GM10847 (cell line): ENCODE results near the gene NHS.

ENCODE experiments used
- POLR2A ChIP-seq: IDR thresholded peaks from 2 replicates; pipeline ENCODE4 v1.6.1; 2011; ENCODE audit not compliant: insufficient read length; ENCODE audit errors: extremely low read depth

Gene NHS

DNA sequence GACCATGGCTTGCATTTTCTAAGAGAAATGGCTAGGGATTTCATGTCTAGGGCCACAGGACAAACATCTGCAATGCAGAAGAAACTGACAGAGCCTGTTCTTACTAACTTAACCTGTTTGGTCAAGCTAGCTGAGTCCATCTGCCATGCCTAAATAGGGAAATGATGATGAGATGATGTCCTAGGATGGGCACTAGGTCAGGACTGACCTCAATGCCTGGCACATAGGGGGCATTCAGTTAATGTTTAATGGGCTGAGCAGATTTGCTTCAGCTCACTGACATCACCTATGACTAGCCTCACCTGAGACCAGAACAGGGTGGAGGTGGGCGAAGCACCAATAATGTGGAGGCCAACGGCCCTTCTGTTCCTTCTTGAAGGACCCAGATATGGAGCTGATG is 188.1 kb downstream of the NHS start:
- TF ChIP-seq POLR2A: no peak

DNA sequence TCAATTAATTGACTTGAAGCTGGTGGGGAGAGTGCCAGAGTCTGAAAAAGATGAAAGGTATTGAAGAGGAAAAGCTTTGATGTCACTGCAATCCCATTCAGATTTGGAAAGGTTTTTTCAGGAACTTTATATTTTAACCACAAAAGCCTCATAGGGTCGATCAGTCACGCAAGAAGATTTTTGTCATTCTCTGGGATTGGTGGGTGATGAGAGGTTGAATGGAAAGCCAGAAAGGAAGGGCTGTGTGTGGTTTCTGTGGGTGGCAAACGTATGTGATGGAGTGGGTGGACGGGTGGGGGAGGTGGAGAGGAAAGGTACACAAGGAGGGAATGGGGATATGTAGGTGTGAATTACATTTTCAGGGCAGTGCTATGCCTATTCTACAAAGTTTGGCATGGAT is 188.5 kb downstream of the NHS start:
- no peak for TF ChIP-seq POLR2A

DNA sequence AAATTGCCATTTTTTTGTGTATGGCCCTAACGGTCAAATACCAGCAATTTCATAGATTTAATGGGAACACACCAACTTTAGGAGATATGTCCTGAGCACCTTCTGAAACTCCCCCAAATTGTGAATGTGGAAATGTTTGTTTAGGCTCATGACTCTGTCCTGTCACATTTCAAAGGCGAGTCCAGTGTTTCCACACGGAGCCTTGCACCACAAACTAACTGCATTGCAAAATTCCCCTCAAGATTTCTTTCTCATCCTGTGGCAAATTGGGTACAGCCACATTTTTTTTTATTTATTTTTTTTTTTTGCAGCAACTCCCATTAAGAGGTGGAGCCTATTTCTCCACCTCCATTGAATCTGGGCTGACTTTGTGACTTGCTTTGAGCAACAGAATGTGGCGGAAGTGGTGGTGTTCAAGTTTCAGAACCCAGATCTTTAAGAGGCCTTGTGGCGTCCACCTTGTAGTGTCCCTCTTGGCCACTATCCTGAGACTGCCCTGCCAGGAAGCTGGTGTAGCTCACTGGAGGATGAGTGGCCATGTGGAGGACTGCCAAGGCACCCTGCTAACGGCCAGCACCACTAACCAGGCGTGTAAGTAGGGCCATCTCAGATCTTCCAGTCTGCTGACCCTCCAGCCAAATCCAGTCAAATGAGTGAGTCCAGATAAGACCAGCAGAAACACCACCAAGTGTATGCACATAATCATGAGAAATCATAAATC is 189.8 kb downstream of the NHS start:
- no peak for TF ChIP-seq POLR2A

DNA sequence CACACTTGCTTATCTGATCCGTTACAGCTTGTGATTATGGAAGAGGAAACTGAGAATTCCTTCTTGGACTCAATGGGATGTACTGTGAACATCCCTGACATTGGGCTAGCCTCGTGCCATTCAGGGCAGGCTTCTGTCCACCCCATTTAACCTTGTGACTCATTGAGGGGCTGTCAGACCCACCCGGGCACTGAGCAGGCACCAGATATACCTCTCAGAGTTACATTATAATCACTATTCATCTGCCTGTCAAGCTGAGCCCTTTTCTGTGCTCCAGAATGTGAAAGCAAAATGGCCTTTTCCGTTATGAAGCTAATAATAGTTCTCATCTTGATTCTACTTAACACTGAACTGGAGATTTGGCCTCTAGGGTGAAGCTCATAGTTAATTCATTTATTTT is 191.7 kb downstream of the NHS start:
- TF ChIP-seq POLR2A: no peak

DNA sequence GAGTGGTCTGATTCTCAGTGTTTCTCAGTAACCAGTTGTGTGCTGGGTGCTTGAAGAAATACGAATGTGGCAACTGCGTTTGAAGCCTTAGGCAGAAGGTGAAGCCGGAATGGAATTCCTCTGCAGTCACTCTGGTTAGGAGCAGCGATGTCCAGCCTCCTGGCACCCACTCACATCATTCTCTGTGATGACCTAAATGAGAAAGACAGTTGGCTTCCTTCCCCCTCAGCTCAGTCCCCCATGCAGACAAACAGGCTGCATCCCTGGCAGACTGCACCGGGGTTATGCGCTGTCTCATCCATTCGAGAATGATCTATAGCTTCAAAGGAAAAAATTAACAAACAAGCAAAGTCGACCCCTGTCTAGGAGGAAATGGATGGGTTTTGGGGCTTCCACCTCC is 192.2 kb downstream of the NHS start:
- TF ChIP-seq POLR2A: no peak

DNA sequence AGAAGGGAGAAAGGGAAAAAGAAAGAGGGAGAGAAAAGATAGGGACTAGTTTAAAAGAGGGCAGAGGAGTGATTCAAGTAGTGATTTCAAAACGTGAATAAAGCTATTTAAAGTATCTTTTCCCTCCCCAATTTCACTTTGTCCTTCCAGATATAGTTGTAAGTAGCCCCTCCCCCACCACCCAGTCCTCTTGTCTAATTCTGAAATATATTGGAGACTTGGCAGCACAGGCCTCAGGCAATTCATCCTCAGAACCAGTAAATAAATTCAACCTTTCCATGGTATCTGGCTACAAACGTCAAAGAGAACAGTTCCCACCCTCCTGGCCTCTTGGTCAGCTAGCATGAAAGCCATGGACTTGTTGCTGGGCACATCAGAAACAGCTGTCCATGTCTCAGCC is 192.8 kb downstream of the NHS start:
- TF ChIP-seq POLR2A: no peak

DNA sequence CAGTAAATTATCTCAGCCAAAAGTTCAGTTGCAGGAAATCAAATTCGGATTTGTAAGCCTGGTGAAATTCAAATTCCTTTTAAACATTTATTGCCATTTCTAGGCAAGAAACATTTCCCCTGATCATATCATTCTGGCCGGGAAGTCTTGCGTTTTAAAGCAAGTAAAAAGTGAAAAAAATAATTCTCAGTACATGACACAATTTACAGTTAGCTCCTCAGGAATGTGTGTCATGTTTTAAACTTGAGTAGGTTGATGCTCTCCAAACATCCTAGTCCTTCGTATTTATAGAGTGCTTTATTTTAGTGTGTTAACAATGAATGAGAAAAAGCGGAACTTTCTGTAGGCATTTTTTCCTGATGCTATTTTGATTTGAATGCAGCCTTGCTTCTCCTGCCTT is 204.0 kb downstream of the NHS start:
- no peak for TF ChIP-seq POLR2A

DNA sequence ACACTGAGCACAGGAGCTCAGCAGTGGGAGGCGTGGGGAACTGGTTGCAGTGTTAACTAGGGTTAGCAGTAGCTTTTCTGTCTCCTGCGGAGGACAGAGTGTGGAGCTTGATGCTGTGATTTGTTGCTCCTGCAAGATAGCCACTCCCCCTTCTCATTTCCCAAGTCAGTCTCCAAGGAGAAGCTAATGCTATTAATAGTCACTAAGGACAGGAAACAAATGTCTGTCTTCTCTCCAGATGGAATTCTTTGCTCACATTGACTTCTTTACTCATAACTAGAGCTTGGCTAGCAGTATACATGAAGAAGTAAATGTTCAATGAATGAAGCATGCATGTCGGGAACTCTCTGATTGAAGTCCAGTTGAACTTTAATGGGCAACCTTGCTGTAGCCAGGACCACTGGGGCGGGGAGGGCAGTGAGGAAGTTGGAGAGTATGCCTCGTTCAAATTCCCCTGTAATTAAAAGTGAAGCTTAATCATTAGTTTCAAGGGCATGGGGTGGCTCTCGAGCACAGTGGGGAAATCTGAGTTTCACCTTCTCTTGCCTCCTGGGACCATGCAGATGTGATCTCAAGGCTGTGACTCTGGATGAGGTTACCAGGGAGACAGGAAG is 205.6 kb downstream of the NHS start:
- TF ChIP-seq POLR2A: no peak

DNA sequence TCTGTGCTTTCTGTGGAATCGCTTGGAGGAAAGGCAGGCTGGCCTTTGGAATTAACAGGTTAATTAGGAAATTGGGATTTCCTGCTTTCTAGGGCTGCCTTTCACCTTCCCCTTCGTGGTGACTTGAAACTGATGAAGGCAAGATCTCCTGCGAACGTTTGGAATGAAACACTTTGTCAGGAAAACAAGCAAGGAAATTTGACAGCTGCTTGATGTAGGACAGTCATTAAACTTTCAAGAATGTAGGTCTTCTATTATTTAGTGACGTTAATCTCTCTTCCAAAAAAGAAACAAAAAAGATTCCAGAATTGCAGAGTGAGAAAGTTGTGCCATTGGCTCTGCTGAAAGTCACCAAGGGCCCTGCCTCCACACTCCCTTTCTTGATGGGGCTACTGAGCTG is 206.6 kb downstream of the NHS start:
- TF ChIP-seq POLR2A: no peak

DNA sequence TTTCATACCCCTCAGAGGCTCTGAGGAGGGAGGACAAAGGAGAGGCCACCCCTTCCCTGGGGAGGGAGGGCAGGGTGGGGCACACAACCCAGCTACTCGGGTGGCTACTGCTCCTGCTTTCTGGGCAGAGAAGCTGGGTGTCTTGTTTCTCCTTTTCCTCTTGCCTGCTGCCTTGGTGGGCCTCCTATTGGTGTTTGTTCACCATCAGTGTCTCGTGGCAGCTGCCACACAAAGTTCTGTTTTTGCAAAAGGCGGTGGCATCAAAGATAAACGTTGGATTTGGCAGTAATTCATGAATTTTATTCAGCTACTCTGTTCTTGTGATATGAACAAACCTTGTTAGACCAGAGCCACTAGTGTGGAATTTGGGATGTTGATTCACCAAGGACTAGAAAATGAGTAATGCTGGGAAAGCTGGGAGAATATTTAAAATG is 209.3 kb downstream of the NHS start:
- no peak for TF ChIP-seq POLR2A

DNA sequence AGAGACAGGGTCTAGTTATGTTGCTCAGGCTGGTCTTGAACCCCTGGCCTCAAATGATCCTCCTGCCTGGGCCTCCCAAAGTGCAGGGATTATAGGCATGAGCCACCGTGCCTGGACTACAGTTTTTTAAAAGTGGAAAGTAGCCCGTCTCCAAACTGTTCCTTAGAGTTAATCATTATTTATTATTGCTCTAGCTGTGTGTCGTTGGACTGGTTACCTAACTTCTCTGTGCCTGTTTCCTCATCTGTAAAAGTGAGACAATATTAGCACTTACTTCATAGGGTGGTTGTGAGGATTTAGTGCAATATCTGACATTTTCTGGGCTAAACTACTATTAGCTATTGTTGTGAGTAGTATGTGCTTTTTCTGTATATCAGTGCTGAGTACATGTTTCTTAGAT is 210.0 kb downstream of the NHS start:
- no peak for TF ChIP-seq POLR2A

DNA sequence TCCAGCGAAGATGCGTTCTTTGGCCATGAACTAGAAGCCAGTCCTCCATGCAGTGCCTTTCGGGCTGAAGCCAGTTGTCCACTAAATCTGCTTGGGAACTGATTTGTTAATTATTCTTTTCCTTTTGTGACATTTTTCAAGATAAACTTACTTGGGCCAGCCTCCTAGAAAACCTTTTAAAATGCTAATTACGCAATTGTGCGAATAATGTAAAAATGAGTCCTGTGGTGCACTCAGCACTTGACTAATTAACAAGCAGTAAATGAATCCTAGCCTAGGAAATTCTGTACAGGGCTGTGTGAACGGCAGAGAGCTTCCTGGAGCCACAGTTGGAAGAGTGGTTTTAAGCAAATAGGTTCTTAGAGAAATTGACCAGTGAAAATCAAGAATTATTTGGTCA is 212.4 kb downstream of the NHS start:
- TF ChIP-seq POLR2A: no peak

DNA sequence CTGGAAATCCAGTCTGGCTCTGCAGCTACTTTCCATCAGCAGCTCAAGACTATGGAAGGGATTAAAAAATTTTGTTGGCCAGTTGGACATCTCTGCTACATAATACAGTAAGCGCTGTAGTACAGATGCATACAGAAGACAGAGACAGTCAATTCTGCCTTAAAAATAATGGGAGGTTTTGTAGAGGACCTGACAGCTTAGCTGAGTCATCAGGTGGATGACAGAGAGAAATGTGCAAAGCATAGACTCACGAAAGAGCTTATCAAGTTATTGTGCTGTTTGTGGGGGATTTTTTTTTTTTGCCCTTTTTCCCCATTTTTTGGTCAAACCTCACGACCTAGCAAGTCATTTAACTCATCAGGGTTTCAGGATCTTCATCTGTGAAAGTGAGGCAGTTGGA is 213.3 kb downstream of the NHS start:
- TF ChIP-seq POLR2A: no peak

DNA sequence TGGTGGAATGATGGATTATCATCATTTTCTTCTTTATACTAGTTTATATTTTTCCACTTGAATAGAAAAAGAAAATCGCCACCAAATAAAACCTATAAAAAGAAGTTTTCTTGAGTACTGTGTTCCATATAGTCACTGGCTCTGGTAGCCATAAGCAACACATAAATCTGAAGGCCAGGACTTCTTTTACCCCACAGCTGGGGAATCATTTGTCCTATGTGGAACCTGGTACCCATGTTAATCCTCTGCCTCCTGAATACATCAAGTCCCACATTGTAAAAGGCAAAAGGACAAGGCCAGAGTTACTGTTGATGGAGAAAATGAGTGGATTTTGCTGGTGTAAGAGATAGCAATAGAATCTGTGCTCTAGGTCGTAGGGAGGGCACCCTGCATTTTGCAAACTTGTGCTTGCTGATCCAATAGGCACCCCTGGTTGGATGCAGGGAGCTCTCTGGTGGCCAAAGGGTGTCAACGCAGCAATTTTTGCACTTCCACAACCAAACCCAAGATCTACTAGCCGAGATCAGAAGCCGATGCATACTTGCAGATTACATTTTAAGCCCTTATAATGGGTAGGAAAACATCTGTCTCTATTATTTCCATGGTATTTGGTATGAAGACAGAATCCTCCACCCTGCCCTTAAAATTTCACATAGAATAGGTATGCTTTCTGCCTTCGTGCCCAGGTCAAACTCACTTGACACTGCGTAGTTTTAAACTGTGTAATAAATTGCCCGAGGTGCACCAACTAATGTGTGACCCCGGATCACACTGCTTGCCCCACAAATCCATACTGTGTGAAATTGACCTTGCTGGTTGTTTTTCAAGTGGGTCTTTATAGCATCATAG is 216.1 kb downstream of the NHS start:
- TF ChIP-seq POLR2A: no peak

DNA sequence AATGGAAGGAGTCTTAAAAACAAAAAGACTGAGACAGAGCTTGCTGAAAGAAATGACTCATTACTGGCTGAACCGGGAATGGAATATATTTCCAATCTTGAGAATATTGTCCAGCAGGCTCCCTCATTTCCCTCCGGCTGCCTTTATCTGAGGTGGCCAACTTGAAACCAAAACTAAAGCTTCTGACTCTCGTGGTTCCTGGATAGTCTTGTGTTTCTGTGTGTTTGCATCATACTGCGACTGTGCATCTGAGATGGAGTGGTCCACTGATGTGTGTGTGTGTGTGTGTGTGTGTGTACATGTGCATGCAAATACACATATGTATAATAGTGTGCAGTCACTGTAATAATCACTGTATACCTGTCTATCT is 216.7 kb downstream of the NHS start:
- TF ChIP-seq POLR2A: no peak

DNA sequence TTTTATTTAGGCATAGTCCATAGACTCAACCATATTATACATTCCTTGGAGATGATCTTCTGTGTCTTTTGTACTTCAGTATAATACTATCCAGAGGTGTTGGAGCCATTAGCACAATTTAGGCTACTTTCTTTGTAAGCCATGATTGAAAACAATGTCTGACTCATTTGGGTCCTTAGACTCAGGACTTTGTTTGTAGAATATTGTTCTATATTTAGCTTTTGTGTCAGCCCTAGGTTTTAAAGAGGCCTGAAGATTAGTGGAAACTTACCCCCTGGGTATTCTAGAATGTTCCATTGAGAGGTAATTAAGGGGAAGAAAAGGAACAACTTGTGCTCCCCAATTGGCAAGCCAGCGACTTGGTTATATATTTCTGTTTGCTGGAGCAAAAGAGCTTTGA is 217.1 kb downstream of the NHS start:
- TF ChIP-seq POLR2A: no peak

DNA sequence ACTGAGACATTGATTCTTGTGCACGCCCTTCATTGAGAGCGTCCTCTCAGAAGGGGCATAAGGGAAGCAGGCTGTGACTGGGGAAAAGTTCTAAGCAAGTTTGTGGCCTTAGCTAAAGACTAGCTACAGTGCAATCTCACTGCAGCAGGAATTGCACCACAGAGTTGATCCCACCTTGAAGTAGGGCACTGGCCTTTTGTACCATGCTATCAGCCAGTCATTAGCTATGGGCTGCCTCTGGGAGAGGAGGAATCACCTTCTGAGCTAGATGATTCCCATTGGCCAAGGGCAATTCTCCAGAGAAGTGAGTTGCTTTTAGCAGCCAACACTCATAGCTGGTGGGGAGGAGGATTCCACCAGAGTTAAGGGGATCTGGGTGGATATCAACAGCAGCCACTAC is 219.7 kb downstream of the NHS start:
- TF ChIP-seq POLR2A: no peak

DNA sequence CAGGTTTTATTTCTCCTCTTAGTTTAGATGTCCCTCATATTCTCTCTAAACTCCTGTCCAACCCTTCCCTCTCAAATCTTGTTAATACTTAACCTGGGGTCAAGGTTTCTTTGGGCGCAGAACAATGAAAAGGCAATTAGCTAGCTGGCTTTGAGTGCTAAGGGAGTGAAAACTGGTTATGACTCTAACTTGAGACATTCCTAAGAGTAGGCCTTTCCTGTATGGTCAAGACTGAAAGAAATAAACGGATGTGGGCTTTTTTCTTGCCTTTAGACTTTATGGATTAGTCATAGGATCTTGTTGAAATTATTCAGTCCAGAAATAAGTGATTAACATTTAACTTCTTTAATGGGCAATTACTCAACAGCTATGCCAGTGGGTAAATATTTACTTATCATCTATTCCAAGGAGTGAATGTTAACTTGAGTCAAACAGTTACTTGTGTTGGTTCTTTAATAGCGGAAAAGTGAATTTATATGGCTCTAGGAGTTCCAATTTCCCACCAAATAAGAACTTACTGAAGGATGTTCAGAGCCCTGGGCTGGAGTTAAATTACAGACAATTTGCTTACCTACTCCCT is 220.5 kb downstream of the NHS start:
- TF ChIP-seq POLR2A: no peak
